AG09319 (cell line): Measurements from ENCODE around the gene KCNJ6.

Experiments used
- DNase-seq: peaks from one replicate; pipeline ENCODE4 v3.0.0-alpha.2; 2010; ENCODE audit warnings: low read depth; ENCODE audit errors: extremely low read depth
- CTCF ChIP-seq: IDR thresholded peaks from 2 replicates; pipeline ENCODE4 v1.5.1; 2011; ENCODE audit warnings: low read depth, mild to moderate bottlenecking, inconsistent platforms, low read length, moderate library complexity

Gene KCNJ6

GRCh38 chr21:37804001-37804400 lies 112.3 kb downstream of the KCNJ6 start:
- no peak for TF ChIP-seq CTCF

GRCh38 chr21:37803101-37803651 lies 113.1 kb downstream of the KCNJ6 start:
- TF ChIP-seq CTCF: no peak

More at GRCh38 chr21:37804001-37804400, 112.3 kb downstream of the KCNJ6 start:
- no peak for DNase-seq

GRCh38 chr21:37800456-37801061 lies 115.7 kb downstream of the KCNJ6 start:
- TF ChIP-seq CTCF: no peak
- no peak for DNase-seq

More at GRCh38 chr21:37803101-37803651, 113.1 kb downstream of the KCNJ6 start:
- DNase-seq: no peak

GRCh38 chr21:37800057-37800455 lies 116.2 kb downstream of the KCNJ6 start:
- no peak for TF ChIP-seq CTCF
- DNase-seq: no peak

GRCh38 chr21:37799211-37800056 lies 116.8 kb downstream of the KCNJ6 start:
- TF ChIP-seq CTCF: no peak
- DNase-seq: no peak

GRCh38 chr21:37797403-37797802 lies 118.9 kb downstream of the KCNJ6 start:
- no peak for TF ChIP-seq CTCF
- no peak for DNase-seq

- no peak for TF ChIP-seq CTCF
- DNase-seq: no peak
Measured at GRCh38 chr21:37796011-37796410, 120.2 kb downstream of the KCNJ6 start.
